HG03457 (cell line): ENCODE data around the gene SCYGR6.
"Not testable (repeated sequence)": the region's sequence is repeated elsewhere in the genome, so short reads cannot be mapped to it uniquely, and the experiment has no call there.

Experiments
- ATAC-seq: cut with Tn5 transposase; IDR thresholded peaks from one replicate; pipeline ENCODE4 v1.9.1; 2021; ENCODE audit warnings: moderate number of reproducible peaks; ENCODE audit not compliant: unreplicated experiment

Gene SCYGR6

GRCh38 chr2:227724394-227725039 lies at the start of gene SCYGR6:
TSS of gene SCYGR6 (minus strand) at chr2:227724757. CDS start at chr2:227724757, 0 bp downstream.
- ATAC-seq = no peak

DNA sequence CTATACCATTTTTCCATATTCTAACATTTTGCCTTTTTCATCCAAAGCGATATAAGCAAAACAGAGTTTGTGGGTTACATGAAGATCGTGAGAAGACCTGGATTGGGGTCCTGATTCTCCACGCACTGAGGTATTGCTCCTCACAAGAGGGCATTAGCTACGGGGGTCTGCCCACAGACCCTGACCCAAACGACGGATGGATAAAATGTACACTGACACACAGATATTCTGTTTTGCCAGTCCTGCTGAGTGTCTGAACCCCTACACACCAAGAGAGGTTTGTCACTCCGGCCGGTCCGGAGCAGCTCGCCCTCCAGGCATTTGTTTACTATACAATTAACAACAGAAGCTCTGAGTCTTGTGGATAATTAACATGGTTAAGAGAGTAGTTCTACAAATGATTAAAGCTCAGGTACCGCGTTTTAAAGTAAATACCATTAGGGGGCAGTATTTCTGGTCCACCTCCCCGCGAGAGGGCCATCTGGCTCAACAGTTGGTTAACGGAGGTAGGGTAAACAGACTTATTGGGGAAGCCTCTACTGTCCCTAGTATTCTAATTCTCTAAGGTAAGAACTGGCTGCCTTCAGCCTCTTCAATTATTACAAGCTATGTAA lies 49.6 kb upstream of the SCYGR6 start:
- ATAC-seq = no peak

DNA sequence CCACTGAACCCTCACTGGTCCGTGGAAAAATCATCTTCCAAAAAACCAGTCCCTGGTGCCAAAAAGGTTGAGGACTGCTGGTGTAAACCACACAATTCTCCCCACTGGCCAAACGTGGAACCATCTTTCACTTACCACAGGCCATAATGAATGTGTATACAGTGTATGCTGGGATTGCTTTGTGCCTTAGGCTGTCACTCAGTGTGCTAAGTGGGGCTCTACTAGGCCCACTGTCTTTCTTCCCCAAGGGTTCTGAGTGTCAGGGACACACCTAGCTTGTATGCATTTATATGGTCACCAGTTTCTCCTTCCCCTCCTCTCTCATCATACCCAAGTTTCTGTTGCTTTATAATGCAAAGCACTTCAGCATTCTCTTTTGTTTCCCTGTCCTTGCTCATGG lies 48.4 kb upstream of the SCYGR6 start:
- no peak for ATAC-seq

- ATAC-seq = no peak
Observed at GRCh38 chr2:227772197-227772661, 47.7 kb upstream of the SCYGR6 start.

DNA sequence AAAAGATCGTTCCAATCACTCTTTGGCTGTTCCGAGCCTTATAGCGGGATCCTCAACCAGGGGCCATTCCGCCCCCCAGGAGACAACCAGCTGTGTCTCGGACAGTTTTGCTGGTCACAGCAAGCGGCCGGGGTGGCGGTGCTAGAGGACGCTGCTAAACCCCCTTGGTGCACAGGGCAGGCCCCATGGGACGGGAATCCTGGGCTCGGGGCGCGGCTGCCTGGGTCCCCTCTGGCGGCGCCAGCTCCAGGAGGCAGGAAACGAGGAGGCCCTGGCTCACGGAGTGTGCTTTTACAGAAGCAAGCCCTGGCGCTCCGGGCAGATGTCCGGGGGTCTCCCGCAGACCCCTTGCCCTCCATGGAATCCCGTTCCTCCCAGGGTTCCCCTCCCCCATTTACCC lies 43.3 kb upstream of the SCYGR6 start:
- ATAC-seq = no peak

- peak; percentile 99 for ATAC-seq
Observed at GRCh38 chr2:227766373-227766883, 41.9 kb upstream of the SCYGR6 start.

- no peak for ATAC-seq
Observed at GRCh38 chr2:227765788-227766372, 41.3 kb upstream of the SCYGR6 start.

DNA sequence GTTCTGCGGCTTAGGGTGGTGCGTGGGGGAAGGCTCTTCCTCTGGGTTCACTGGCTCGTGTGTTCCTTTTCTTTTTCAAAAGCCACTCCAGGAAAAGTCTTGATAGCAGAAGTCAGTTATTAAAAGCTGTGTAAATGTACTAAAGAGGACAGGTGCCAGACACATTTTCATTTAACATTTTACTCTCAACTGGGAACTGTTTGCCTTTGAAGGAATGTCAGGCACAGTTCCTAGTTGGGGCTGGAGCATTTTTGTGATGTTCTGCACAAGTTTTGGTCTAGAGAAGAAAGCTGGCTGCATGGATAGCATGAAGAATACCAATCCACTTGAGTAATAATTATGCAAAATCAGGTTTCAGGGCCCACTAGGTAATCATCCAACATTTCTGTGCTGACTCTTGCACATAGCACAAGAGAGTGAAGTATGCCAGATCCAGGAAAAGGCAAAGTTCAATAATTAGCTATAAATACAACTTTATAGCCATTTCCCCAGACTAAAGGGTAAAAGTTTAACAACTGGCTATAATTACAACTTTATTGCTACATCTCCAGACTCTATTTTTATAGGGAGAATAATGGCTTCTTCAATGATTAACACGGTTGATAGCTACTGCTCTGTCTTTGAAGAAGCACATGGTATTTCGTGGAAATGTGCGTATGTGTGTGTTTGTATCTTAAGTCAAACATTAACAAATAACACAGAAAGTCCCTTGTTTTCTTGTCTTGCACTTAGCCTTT lies 37.4 kb upstream of the SCYGR6 start:
- ATAC-seq = no peak

DNA sequence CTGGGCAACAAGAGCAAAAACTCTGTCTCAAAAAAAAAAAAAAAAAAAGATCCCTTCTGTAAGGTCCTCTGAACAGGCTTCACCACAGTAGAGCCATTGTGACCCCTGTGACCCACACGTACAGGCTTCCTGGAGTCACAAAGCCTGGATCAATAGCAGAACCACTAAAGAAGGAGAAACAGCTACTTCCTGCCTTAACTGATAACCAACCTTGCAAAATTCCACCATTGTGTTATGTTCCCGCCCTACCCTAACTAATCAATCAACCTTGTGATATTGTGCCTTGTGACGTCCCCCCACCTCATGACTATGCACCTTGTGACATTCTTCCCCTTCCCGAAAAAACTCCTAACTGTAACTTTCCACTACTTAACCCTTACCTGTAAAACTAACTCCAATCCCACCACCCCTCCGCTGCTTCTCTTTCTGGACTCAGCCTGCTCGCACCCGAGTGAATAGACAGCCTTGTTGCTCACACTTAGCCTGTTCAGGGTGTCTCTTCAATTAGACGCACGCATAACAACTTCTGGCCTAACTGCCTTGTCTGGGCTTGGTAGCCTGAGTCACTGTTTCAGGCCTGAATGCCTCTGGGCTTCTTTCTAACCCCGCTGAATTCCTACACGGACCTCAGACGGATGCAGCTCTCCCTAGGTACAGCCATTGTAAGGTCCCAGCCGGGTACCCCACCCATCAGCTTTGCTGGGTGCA lies 35.0 kb upstream of the SCYGR6 start:
- ATAC-seq = no peak

GRCh38 chr2:227756261-227756660 lies 31.7 kb upstream of the SCYGR6 start:
- ATAC-seq = not testable (repeated sequence)

DNA sequence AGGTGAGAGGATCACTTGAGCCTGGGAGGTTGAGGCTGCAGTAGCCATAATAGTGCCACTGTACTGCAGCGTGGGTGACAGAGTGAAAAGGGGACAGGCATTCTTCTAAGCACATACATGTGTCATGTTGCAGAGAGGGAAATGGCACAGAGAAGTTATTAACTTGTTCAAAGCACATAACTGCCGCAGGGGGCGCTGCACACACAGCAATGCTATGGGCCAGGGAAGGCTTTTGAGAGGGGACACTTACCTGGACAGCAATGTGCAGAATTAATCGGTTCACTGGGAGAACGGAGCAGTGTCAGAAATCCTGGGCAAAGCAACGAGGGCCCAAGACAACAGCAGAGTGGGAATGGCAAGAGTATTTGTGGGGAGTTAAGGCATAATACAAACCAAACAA lies 23.5 kb upstream of the SCYGR6 start:
- no peak for ATAC-seq

DNA sequence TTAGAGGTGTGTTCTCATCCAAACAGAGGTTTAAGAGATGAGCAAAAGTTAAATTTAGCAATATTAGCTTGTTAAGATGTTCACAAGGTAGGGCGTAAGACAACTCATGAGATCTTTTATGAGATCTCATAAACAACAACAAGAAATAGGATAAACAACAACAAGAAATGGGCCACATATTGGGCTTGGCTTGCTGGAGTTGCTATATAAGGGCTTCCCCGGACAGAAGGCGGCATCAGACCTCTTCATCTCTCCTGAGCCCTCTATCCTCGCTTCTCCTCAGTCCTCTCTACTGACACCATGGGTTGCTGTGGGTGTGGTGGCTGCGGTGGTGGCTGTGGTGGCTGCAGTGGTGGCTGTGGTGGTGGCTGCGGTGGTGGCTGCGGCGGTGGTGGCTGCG lies 21.0 kb upstream of the SCYGR6 start, which contains the start of gene SCYGR8:
Gene SCYGR8 (plus strand): TSS at position 301 of the 400 bp plus-strand sequence. CDS start 0 bp downstream, at position 301.
- no peak for ATAC-seq

DNA sequence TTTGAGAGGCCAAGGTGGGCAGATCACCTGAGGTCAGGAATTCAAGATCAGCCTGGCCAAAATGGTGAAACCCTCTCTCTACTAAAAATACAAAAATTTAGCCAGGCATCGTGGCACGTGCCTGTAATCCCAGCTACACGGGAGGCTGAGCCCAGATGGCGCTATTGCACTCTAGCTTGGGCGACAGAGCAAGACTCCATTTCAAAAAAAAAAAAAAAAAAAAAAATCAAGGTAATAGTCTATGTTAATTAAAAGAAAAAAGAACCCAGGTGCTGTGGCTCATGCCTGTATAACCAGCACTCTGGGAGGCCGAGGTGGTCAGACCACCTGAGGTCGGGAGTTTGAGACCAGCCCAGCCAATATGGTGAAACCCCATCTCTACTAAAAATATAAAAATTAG lies 16.1 kb upstream of the SCYGR6 start:
- ATAC-seq = not testable (repeated sequence)

DNA sequence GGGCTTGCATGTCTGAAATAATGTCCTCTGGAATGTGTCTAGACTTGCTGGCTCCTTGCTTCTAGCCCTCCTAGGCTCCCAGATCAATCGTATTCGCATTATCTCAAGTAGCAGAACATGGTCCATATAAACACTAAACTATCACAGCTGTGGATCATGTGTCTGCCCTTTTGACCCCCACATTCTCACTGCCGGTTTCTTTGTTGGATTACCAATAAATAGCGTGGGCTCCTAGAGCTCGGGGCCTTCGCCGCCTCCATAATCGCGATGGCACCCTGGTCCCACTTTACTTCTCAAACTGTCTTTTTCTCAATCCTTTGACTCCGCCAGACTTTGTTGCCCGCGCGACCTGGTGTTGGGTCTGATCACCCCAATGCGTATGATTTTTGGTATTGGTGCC lies 14.8 kb upstream of the SCYGR6 start:
- no peak for ATAC-seq

- ATAC-seq = no peak
Observed at GRCh38 chr2:227728035-227728434, 3.5 kb upstream of the SCYGR6 start, which contains the start of gene SCYGR7. TSS of gene SCYGR7 (plus strand) at chr2:227728335. CDS start at chr2:227728335, 0 bp downstream.

- not testable (repeated sequence) for ATAC-seq
Observed at GRCh38 chr2:227722821-227723220, 1.7 kb downstream of the SCYGR6 start.

DNA sequence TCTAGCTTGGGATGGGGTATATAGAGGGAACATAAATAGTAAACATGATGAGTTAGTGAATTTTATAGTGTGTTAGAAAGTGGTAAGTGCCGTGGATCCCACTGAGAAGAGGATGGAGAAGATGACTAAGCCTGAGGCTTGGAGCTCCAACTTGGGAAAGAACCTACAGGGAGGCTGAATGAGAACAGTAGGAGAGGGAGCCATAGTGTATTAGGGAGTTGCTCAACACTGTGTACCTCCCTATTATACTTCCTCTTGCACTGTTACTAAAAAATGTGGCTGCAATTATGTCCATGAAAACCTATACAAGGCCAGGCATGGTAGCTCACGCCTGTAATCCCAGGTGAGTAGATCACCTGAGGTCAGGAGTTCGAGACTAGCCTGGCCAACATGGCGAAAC lies 3.9 kb downstream of the SCYGR6 start:
- ATAC-seq = no peak

GRCh38 chr2:227719641-227720040 lies 4.9 kb downstream of the SCYGR6 start:
- ATAC-seq = no peak

GRCh38 chr2:227717687-227718567 lies 6.6 kb downstream of the SCYGR6 start, which contains the start of gene SLC19A3:
TSS of gene SLC19A3 (minus strand) at chr2:227718028. CDS start at chr2:227702318, 15,710 bp downstream.
- ATAC-seq = no peak
